ENCODE results near the gene CHAT.

The CHAT gene

GRCh38 chr10:49577182-49577925 is 36.5 kb upstream of the CHAT start:
- H3K79me1 ChIP-seq (replicated peaks; ENCODE audit: low read length, poor library complexity, severe bottlenecking) = no peaks in the 10 kb centered on the region
- no peak overlapping the region for H3K27ac ChIP-seq (ENCODE audit: low read length, poor library complexity, severe bottlenecking)
- H3K4me3 ChIP-seq (ENCODE audit: insufficient read depth in 1 of 2, low read depth in 1 of 2, low read length in 2 of 2) = no peak overlapping the region
- no peak overlapping the region for H2BK12ac ChIP-seq (ENCODE audit: low read length in 2 of 2)
- no peak overlapping the region for H4K91ac ChIP-seq (ENCODE audit: low read length)
- H3K9ac ChIP-seq (ENCODE audit: low read length) = no peak overlapping the region
- no peak overlapping the region for H3K18ac ChIP-seq (ENCODE audit: low read depth in 1 of 2, low read length in 2 of 2)
- peaks cover 3 to 4% of the 10 kb centered on the region in 2 experiments for H3K27me3 ChIP-seq (ENCODE audit: control insufficient read depth in 1 of 2, insufficient read depth in 1 of 2, low read length in 2 of 2)
- no peak overlapping the region for H2AFZ ChIP-seq (ENCODE audit: low read depth, low read length)
- H2AK5ac ChIP-seq (ENCODE audit: low read length, severe bottlenecking) = no peak overlapping the region
- no peak overlapping the region for H2BK15ac ChIP-seq (ENCODE audit: low read depth, poor library complexity, severe bottlenecking)
- peaks cover 2% of the 10 kb centered on the region for H3K4me1 ChIP-seq (ENCODE audit: control insufficient read depth, insufficient read depth, low read depth, low read length)
- no peak overlapping the region for H3K14ac ChIP-seq (ENCODE audit: low read length in 2 of 2)
- H3K36me3 ChIP-seq (ENCODE audit: control insufficient read depth in 1 of 2, insufficient read depth in 2 of 2, low read depth in 1 of 2, low read length in 2 of 2) = no peaks in the 10 kb centered on the region
- no peak overlapping the region for H2BK120ac ChIP-seq (ENCODE audit: low read depth, low read length)
- no peaks in the 10 kb centered on the region for H3K9me3 ChIP-seq (ENCODE audit: control insufficient read depth, low read length)
- WGBS = no CpG with 5 or more reads among the region's 2 CpGs
- no peak overlapping the region for H4K8ac ChIP-seq (ENCODE audit: low read length)
- H3K4ac ChIP-seq (ENCODE audit: low read depth in 1 of 2, low read length in 2 of 2) = no peak overlapping the region
- H3K23ac ChIP-seq (ENCODE audit: low read length in 2 of 2) = no peak overlapping the region
- no peak overlapping the region for H2BK5ac ChIP-seq (ENCODE audit: low read depth, low read length, poor library complexity, severe bottlenecking)
- DNase-seq = no peak
- no peak overlapping the region for H3K4me2 ChIP-seq (ENCODE audit: low read length, poor library complexity, severe bottlenecking)

GRCh38 chr10:49578392-49578791 is 35.4 kb upstream of the CHAT start:
- H2AFZ ChIP-seq (ENCODE audit: low read depth, low read length) = no peak overlapping the region
- no peaks in the 10 kb centered on the region for H3K4me1 ChIP-seq (ENCODE audit: control insufficient read depth, insufficient read depth, low read depth, low read length)
- H3K4me3 ChIP-seq (ENCODE audit: insufficient read depth in 1 of 2, low read depth in 1 of 2, low read length in 2 of 2) = no peak overlapping the region
- no peak overlapping the region for H2BK120ac ChIP-seq (ENCODE audit: low read depth, low read length)
- no peak overlapping the region for H4K8ac ChIP-seq (ENCODE audit: low read length)
- H4K91ac ChIP-seq (ENCODE audit: low read length) = no peak overlapping the region
- H3K27me3 ChIP-seq (ENCODE audit: control insufficient read depth in 1 of 2, insufficient read depth in 1 of 2, low read length in 2 of 2) = peaks cover 0 to 3% of the 10 kb centered on the region in 2 experiments
- no peak overlapping the region for H3K23ac ChIP-seq (ENCODE audit: low read length in 2 of 2)
- H3K79me1 ChIP-seq (replicated peaks; ENCODE audit: low read length, poor library complexity, severe bottlenecking) = no peaks in the 10 kb centered on the region
- no peak overlapping the region for H2BK15ac ChIP-seq (ENCODE audit: low read depth, poor library complexity, severe bottlenecking)
- H3K4me2 ChIP-seq (ENCODE audit: low read length, poor library complexity, severe bottlenecking) = no peak overlapping the region
- no peak overlapping the region for H3K9ac ChIP-seq (ENCODE audit: low read length)
- no peak overlapping the region for H3K27ac ChIP-seq (ENCODE audit: low read length, poor library complexity, severe bottlenecking)
- H3K9me3 ChIP-seq (ENCODE audit: control insufficient read depth, low read length) = no peaks in the 10 kb centered on the region
- no peak for DNase-seq
- no peak overlapping the region for H3K4ac ChIP-seq (ENCODE audit: low read depth in 1 of 2, low read length in 2 of 2)
- H3K18ac ChIP-seq (ENCODE audit: low read depth in 1 of 2, low read length in 2 of 2) = no peak overlapping the region
- no peaks in the 10 kb centered on the region for H3K36me3 ChIP-seq (ENCODE audit: control insufficient read depth in 1 of 2, insufficient read depth in 2 of 2, low read depth in 1 of 2, low read length in 2 of 2)
- H2AK5ac ChIP-seq (ENCODE audit: low read length, severe bottlenecking) = no peak overlapping the region
- H3K14ac ChIP-seq (ENCODE audit: low read length in 2 of 2) = no peak overlapping the region
- H2BK5ac ChIP-seq (ENCODE audit: low read depth, low read length, poor library complexity, severe bottlenecking) = no peak overlapping the region
- 74% methylated on average over 2 of the region's 3 CpGs for WGBS
- no peak overlapping the region for H2BK12ac ChIP-seq (ENCODE audit: low read length in 2 of 2)

- Histone ChIP-seq H2AFZ (ENCODE audit: low read depth, low read length) (no peak overlapping the region), H2BK15ac (ENCODE audit: low read depth, poor library complexity, severe bottlenecking) (no peak overlapping the region), H2AK5ac (ENCODE audit: low read length, severe bottlenecking) (no peak overlapping the region), H4K91ac (ENCODE audit: low read length) (no peak overlapping the region), H3K27ac (ENCODE audit: low read length, poor library complexity, severe bottlenecking) (no peak overlapping the region), H2BK12ac (ENCODE audit: low read length in 2 of 2) (no peak overlapping the region), H3K4me2 (ENCODE audit: low read length, poor library complexity, severe bottlenecking) (no peak overlapping the region), H2BK120ac (ENCODE audit: low read depth, low read length) (no peak overlapping the region), H3K9me3 (ENCODE audit: control insufficient read depth, low read length) (no peaks in the 10 kb centered on the region), H3K4ac (ENCODE audit: low read depth in 1 of 2, low read length in 2 of 2) (no peak overlapping the region), H3K23ac (ENCODE audit: low read length in 2 of 2) (no peak overlapping the region), H3K4me3 (ENCODE audit: insufficient read depth in 1 of 2, low read depth in 1 of 2, low read length in 2 of 2) (no peak overlapping the region), H3K27me3 (ENCODE audit: control insufficient read depth in 1 of 2, insufficient read depth in 1 of 2, low read length in 2 of 2) (peaks cover 0 to 3% of the 10 kb centered on the region in 2 experiments), H3K9ac (ENCODE audit: low read length) (no peak overlapping the region), H3K79me1 (replicated peaks; ENCODE audit: low read length, poor library complexity, severe bottlenecking) (no peaks in the 10 kb centered on the region), H3K14ac (ENCODE audit: low read length in 2 of 2) (no peak overlapping the region), H4K8ac (ENCODE audit: low read length) (no peak overlapping the region), H3K18ac (ENCODE audit: low read depth in 1 of 2, low read length in 2 of 2) (no peak overlapping the region), H2BK5ac (ENCODE audit: low read depth, low read length, poor library complexity, severe bottlenecking) (no peak overlapping the region), H3K36me3 (ENCODE audit: control insufficient read depth in 1 of 2, insufficient read depth in 2 of 2, low read depth in 1 of 2, low read length in 2 of 2) (no peaks in the 10 kb centered on the region), H3K4me1 (ENCODE audit: control insufficient read depth, insufficient read depth, low read depth, low read length) (no peaks in the 10 kb centered on the region)
- peak; percentile 2 for DNase-seq
- 45% methylated on average over 2 of the region's 2 CpGs for WGBS
Observed at GRCh38 chr10:49579621-49580020, 34.2 kb upstream of the CHAT start.

GRCh38 chr10:49585387-49585786 is 28.4 kb upstream of the CHAT start:
- Histone ChIP-seq H3K79me1 (replicated peaks; ENCODE audit: low read length, poor library complexity, severe bottlenecking) (no peaks in the 10 kb centered on the region), H2BK15ac (ENCODE audit: low read depth, poor library complexity, severe bottlenecking) (no peak overlapping the region), H3K36me3 (ENCODE audit: control insufficient read depth in 1 of 2, insufficient read depth in 2 of 2, low read depth in 1 of 2, low read length in 2 of 2) (no peaks in the 10 kb centered on the region), H3K23ac (ENCODE audit: low read length in 2 of 2) (no peak overlapping the region), H3K14ac (ENCODE audit: low read length in 2 of 2) (no peak overlapping the region), H4K8ac (ENCODE audit: low read length) (no peak overlapping the region), H2BK12ac (ENCODE audit: low read length in 2 of 2) (no peak overlapping the region), H2AFZ (ENCODE audit: low read depth, low read length) (no peak overlapping the region), H3K4me1 (ENCODE audit: control insufficient read depth, insufficient read depth, low read depth, low read length) (no peaks in the 10 kb centered on the region), H3K4ac (ENCODE audit: low read depth in 1 of 2, low read length in 2 of 2) (no peak overlapping the region), H2AK5ac (ENCODE audit: low read length, severe bottlenecking) (no peak overlapping the region), H3K9ac (ENCODE audit: low read length) (no peak overlapping the region), H3K27ac (ENCODE audit: low read length, poor library complexity, severe bottlenecking) (no peak overlapping the region), H3K4me3 (ENCODE audit: insufficient read depth in 1 of 2, low read depth in 1 of 2, low read length in 2 of 2) (no peak overlapping the region), H4K91ac (ENCODE audit: low read length) (no peak overlapping the region), H3K4me2 (ENCODE audit: low read length, poor library complexity, severe bottlenecking) (no peak overlapping the region), H2BK120ac (ENCODE audit: low read depth, low read length) (no peak overlapping the region), H3K27me3 (ENCODE audit: control insufficient read depth in 1 of 2, insufficient read depth in 1 of 2, low read length in 2 of 2) (no peaks in the 10 kb centered on the region), H3K18ac (ENCODE audit: low read depth in 1 of 2, low read length in 2 of 2) (no peak overlapping the region), H3K9me3 (ENCODE audit: control insufficient read depth, low read length) (no peaks in the 10 kb centered on the region), H2BK5ac (ENCODE audit: low read depth, low read length, poor library complexity, severe bottlenecking) (no peak overlapping the region)
- no peak for DNase-seq

Data from mesenchymal stem cell (in vitro differentiated cells and primary cell).